Upper lobe of right lung (tissue), 1 donor: Measurements from ENCODE around the gene METTL22. TPM values are rescaled to one million over a fixed set of nuclear protein-coding genes. Genes with fewer than 3 reads are reported as not detected.
"Not testable (repeated sequence)": the region's sequence is repeated elsewhere in the genome, so short reads cannot be mapped to it uniquely, and the experiment has no call there.

ENCODE experiments used
- ATAC-seq: fragments of 200-7000 bp; cut with Tn5 transposase; one replicate; pipeline ENCODE4 v1.9.1; 2020; ENCODE audit warnings: mild to moderate bottlenecking, moderate library complexity
- DNase-seq: peaks from one replicate; pipeline ENCODE4 v3.0.0-alpha.2; 2020
- H3K27ac ChIP-seq: fragments of 200-600 bp; one replicate; pipeline ENCODE4 v1.8.0; 2022
- H3K27me3 ChIP-seq: fragments of 200-600 bp; one replicate; pipeline ENCODE4 v1.8.0; 2022; ENCODE audit warnings: mild to moderate bottlenecking
- H3K36me3 ChIP-seq: fragments of 200-600 bp; one replicate; pipeline ENCODE4 v1.8.0; 2022
- H3K4me1 ChIP-seq: fragments of 200-600 bp; one replicate; pipeline ENCODE4 v1.8.0; 2022
- H3K4me3 ChIP-seq: fragments of 200-600 bp; one replicate; pipeline ENCODE4 v1.8.0; 2022; ENCODE audit warnings: mild to moderate bottlenecking
- H3K9me3 ChIP-seq: fragments of 200-600 bp; one replicate; pipeline ENCODE4 v1.8.0; 2022
- CTCF ChIP-seq: fragments of 200-600 bp; IDR thresholded peaks from one replicate; pipeline ENCODE4 v1.8.0; 2022; ENCODE audit warnings: antibody characterized with exemption
- intact Hi-C: fragments of 100-400 bp; cut with DNase I; formaldehyde crosslinking; loops from one replicate; pipeline ENCODE4 v1.11.0; 2022
- total RNA-seq: library from RNA; stranded (reverse); fragmentation: NEBNext Ultra II Directional; extraction: Animal tissue kit (Norgen Biotek cat#: 25700); gene quantifications from one replicate; pipeline ENCODE4 v1.2.1, GENCODE V29; 2021
- donor health status: DM: no; HTN: yes; CAD: no; lungs with severe emphysema.

Gene METTL22
- total RNA-seq, 1 donor from 2014 or later = 38.6 TPM

GRCh38 chr16:8649829-8650554 is 28.5 kb downstream of the METTL22 start:
- ATAC-seq (no peak), DNase-seq (no peak)
- intact Hi-C loops = no loop called here
- Histone ChIP-seq H3K9me3 (no peaks in the 10 kb centered on the region), H3K27me3 (no peaks in the 10 kb centered on the region), H3K36me3 (peaks cover 31% of the 10 kb centered on the region), H3K4me1 (no peaks in the 10 kb centered on the region), H3K4me3 (no peak overlapping the region), H3K27ac (no peak overlapping the region)
- TF ChIP-seq CTCF = no peak

GRCh38 chr16:8651958-8652357 is 30.5 kb downstream of the METTL22 start:
- ATAC-seq, H3K9me3 ChIP-seq, H3K4me1 ChIP-seq, intact Hi-C loops, DNase-seq, H3K27me3 ChIP-seq, H3K4me3 ChIP-seq, H3K27ac ChIP-seq: not testable (repeated sequence)
- H3K36me3 ChIP-seq = peaks cover 12% of the 10 kb centered on the region

- no peak overlapping the region for H3K27ac ChIP-seq
- H3K4me3 ChIP-seq = no peak overlapping the region
- no peaks in the 10 kb centered on the region for H3K9me3 ChIP-seq
- no peaks in the 10 kb centered on the region for H3K36me3 ChIP-seq
- H3K4me1 ChIP-seq = no peaks in the 10 kb centered on the region
- no peak for DNase-seq
- intact Hi-C loops = loop anchor here (5.0 kb wide), 1 partner anchor 237 kb away; no protein-coding TSS in a partner anchor
- peak; percentile 50 for TF ChIP-seq CTCF
- no peaks in the 10 kb centered on the region for H3K27me3 ChIP-seq
- peak; percentile 91 for ATAC-seq
Measured at GRCh38 chr16:8655184-8655717, 33.8 kb downstream of the METTL22 start.

- TF ChIP-seq CTCF = no peak
- intact Hi-C loops = loop anchor here (5.0 kb wide), 1 partner anchor 236 kb away; no protein-coding TSS in a partner anchor
- H3K9me3 ChIP-seq = no peaks in the 10 kb centered on the region
Measured at GRCh38 chr16:8656376-8656775, 34.9 kb downstream of the METTL22 start.

GRCh38 chr16:8660841-8661301 is 39.4 kb downstream of the METTL22 start:
- peak; percentile 71 for TF ChIP-seq CTCF
- intact Hi-C loops = loop anchor here (10.0 kb wide), 1 partner anchor 214 kb away; no protein-coding TSS in a partner anchor

More at GRCh38 chr16:8656376-8656775, 34.9 kb downstream of the METTL22 start:
- ATAC-seq = no peak
- H3K27me3 ChIP-seq = no peaks in the 10 kb centered on the region
- H3K27ac ChIP-seq = no peak overlapping the region
- no peak for DNase-seq
- no peaks in the 10 kb centered on the region for H3K36me3 ChIP-seq
- no peaks in the 10 kb centered on the region for H3K4me1 ChIP-seq
- H3K4me3 ChIP-seq = no peak overlapping the region

GRCh38 chr16:8661703-8662102 is 40.2 kb downstream of the METTL22 start:
- DNase-seq (no peak), ATAC-seq (no peak)
- Histone ChIP-seq H3K4me1 (no peaks in the 10 kb centered on the region), H3K27me3 (no peaks in the 10 kb centered on the region), H3K9me3 (no peaks in the 10 kb centered on the region), H3K27ac (no peak overlapping the region), H3K4me3 (no peak overlapping the region), H3K36me3 (peaks cover 20% of the 10 kb centered on the region)
- TF ChIP-seq CTCF = no peak
- intact Hi-C loops = loop anchor here (10.0 kb wide), 1 partner anchor 213 kb away; no protein-coding TSS in a partner anchor

More at GRCh38 chr16:8660841-8661301, 39.4 kb downstream of the METTL22 start:
- Histone ChIP-seq H3K4me3 (no peak overlapping the region), H3K27ac (no peak overlapping the region), H3K4me1 (no peaks in the 10 kb centered on the region), H3K9me3 (no peaks in the 10 kb centered on the region), H3K36me3 (peaks cover 20% of the 10 kb centered on the region), H3K27me3 (no peaks in the 10 kb centered on the region)
- ATAC-seq = peak; percentile 88
- peak; percentile 75 for DNase-seq
